ENCODE data around the gene PAGR1.
"Not testable (repeated sequence)": the region's sequence is repeated elsewhere in the genome, so short reads cannot be mapped to it uniquely, and the experiment has no call there.

The PAGR1 gene

GRCh38 chr16:29775742-29776408 lies 40.1 kb upstream of the PAGR1 start:
- H3K4me3 ChIP-seq (ENCODE audit: low read depth, low read length): no peak overlapping the region
- no peak for TF ChIP-seq CTCF (IDR thresholded peaks at IDR 0.05; ENCODE audit: insufficient read depth, low read depth, low read length, missing control alignments)
- no peak for DNase-seq (ENCODE audit: low read depth)

GRCh38 chr16:29777576-29778350 lies 38.2 kb upstream of the PAGR1 start, which contains the start of gene ZG16:
Gene ZG16 (plus strand): TSS chr16:29778256. CDS start chr16:29779267, 1,011 bp downstream.
- H3K4me3 ChIP-seq (ENCODE audit: low read depth, low read length): no peak within 1 kb of the TSS
- no peak for DNase-seq (ENCODE audit: low read depth)
- no peak for TF ChIP-seq CTCF (IDR thresholded peaks at IDR 0.05; ENCODE audit: insufficient read depth, low read depth, low read length, missing control alignments)

- H3K4me3 ChIP-seq (ENCODE audit: low read depth, low read length): no peak overlapping the region
- TF ChIP-seq CTCF (IDR thresholded peaks at IDR 0.05; ENCODE audit: insufficient read depth, low read depth, low read length, missing control alignments): no peak
- DNase-seq (ENCODE audit: low read depth): no peak
Measured at GRCh38 chr16:29779474-29779873, 36.5 kb upstream of the PAGR1 start.

- not testable (repeated sequence) for DNase-seq (ENCODE audit: low read depth); H3K4me3 ChIP-seq (ENCODE audit: low read depth, low read length)
Measured at GRCh38 chr16:29783094-29783953, 32.6 kb upstream of the PAGR1 start.

GRCh38 chr16:29784157-29784556 lies 31.8 kb upstream of the PAGR1 start:
- no peak for TF ChIP-seq CTCF (IDR thresholded peaks at IDR 0.05; ENCODE audit: insufficient read depth, low read depth, low read length, missing control alignments)
- peak; percentile 41 for DNase-seq (ENCODE audit: low read depth)
- no peak overlapping the region for H3K4me3 ChIP-seq (ENCODE audit: low read depth, low read length)

GRCh38 chr16:29784901-29785500 lies 31.0 kb upstream of the PAGR1 start:
- peak; percentile 94 for TF ChIP-seq CTCF (IDR thresholded peaks at IDR 0.05; ENCODE audit: insufficient read depth, low read depth, low read length, missing control alignments)
- peak; percentile 78 for DNase-seq (ENCODE audit: low read depth)
- peak overlapping the region; percentile 47 for H3K4me3 ChIP-seq (ENCODE audit: low read depth, low read length)

GRCh38 chr16:29787155-29787554 lies 28.8 kb upstream of the PAGR1 start:
- DNase-seq (ENCODE audit: low read depth); H3K4me3 ChIP-seq (ENCODE audit: low read depth, low read length): not testable (repeated sequence)
